Fibroblast of upper back skin (primary cell): Measurements from ENCODE around the gene MAPK4.
A peak's percentile ranks its signal among the peaks of the same experiment; 100 is the strongest.
"Not testable (repeated sequence)": the region's sequence is repeated elsewhere in the genome, so short reads cannot be mapped to it uniquely, and the experiment has no call there.

Source experiments
- DNase-seq: peaks from one replicate; pipeline ENCODE4 v3.0.0-alpha.2; 2013

MAPK4 gene

GRCh38 chr18:50559752-50560680 is at the start of gene MAPK4:
Gene MAPK4, plus strand, starts transcription at chr18:50560087. Its CDS starts 103,872 bp downstream, at chr18:50663959.
- peak; percentile 5 for DNase-seq

- not testable (repeated sequence) for DNase-seq
These were observed 42.6 kb upstream of the MAPK4 start for GRCh38 chr18:50517277-50517676.

- no peak for DNase-seq
These were observed 40.9 kb upstream of the MAPK4 start for GRCh38 chr18:50518787-50519546.

DNA sequence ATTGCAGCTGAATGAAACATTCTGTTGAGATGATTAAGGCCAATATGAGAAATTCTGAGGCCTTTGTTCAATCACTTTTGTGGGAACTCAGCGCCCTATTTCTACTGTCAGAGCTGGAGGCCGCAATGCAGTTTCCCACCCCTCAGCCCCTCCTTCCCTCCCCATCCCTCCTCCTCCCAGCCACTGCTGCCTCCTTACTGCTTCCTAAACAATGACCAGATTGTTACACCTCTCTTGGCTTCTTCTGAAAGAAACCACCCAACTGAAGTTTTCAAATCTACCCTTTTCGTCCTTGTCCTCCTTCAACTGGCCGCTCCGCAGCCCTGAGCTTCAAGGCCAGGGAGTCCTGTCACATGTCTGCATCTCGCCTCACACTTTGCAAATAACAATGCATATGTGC is 36.7 kb upstream of the MAPK4 start:
- DNase-seq: no peak

DNA sequence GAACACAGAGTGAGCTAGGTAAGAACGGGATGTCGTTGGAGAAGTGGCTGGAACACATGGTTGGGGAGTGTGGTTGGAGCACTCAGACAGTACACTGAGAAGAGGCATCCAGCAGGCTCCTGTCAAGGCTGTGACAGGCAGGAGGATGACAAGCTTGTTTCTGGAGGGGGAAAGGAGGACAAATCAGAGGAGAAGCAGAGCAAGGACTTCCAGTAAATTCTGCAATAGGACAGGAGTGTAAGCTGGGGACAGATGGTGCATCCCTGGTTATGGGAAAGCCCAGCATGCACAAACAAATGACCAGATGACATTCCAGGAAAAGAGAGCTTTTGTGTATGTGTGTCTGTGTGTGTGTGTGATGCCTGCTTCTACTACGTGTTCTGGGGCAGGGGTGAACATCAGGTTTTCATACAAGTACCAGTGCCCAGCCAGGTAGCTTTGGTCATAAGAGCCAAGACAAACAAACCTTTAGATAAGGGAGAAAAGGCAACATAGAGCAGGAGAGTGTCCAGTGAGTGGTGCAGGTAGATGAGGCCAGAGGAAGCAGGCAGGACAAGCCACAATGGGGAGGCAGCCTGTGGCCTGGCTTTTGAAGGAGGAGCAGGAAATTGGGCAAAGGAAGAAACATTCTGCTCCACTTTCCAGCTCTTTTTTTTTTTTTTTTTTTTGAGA is 32.1 kb upstream of the MAPK4 start:
- no peak for DNase-seq

GRCh38 chr18:50528806-50529205 is 31.1 kb upstream of the MAPK4 start:
- no peak for DNase-seq

- not testable (repeated sequence) for DNase-seq
These were observed 26.1 kb upstream of the MAPK4 start for GRCh38 chr18:50533822-50534221.

DNA sequence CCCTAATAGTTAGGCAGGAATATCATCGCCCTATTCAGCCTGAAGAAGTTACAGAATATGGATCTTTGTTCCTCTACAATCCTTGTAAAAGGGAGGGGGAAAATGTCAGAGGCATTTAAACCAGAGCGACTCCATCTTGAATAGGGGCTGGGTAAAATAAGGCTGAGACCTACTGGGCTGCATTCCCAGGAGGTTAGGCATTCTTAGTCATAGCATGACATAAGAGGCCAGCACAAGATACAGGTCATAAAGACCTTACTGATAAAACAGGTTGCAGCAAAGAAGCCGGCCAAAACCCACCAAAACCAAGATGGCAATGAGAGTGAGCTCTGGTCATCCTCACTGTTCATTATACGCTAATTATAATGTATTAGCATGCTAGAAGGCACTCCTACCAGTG is 15.4 kb upstream of the MAPK4 start:
- not testable (repeated sequence) for DNase-seq

- no peak for DNase-seq
These were observed 14.0 kb upstream of the MAPK4 start for GRCh38 chr18:50545936-50546335.

GRCh38 chr18:50548160-50548559 is 11.7 kb upstream of the MAPK4 start:
- no peak for DNase-seq

DNA sequence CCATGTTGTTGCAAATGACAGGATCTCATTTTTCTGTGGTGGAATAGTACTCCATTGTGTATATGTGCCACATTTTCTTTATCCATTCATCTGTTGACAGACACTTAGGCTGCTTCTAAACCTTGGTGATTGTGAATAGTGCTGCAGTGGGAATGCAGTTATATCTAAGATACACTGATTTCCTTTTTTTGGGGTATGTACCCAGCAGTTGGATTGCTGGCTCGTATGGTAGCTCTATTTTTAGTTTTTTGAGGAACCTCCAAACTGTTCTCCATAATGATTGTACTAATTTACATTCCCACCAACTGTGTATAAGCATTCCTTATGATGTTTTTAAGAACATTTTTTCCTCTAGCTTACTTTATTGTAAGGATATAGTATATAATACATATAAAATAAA is 8.2 kb upstream of the MAPK4 start:
- DNase-seq: not testable (repeated sequence)

DNA sequence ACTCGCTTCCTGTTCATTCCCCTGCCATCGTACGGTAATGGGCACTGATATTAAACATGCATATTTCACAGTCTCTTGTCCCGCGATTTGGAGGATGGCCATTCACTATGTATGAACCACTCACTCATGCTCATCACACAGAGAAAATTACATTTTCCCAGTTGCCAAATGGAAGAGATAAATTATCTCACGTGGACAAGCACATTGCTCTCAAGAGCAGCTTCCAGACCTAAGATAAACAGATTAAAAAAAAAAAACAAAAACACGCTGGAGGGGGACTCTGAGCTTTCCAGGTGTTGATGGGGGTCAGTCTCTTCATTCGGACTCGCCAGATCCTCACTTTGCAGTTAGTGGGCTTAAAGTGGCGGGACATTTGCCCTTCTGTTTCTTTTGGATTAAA is 1.7 kb upstream of the MAPK4 start:
- no peak for DNase-seq

- no peak for DNase-seq
These were observed 737 bp upstream of the MAPK4 start for GRCh38 chr18:50558948-50559751.

DNA sequence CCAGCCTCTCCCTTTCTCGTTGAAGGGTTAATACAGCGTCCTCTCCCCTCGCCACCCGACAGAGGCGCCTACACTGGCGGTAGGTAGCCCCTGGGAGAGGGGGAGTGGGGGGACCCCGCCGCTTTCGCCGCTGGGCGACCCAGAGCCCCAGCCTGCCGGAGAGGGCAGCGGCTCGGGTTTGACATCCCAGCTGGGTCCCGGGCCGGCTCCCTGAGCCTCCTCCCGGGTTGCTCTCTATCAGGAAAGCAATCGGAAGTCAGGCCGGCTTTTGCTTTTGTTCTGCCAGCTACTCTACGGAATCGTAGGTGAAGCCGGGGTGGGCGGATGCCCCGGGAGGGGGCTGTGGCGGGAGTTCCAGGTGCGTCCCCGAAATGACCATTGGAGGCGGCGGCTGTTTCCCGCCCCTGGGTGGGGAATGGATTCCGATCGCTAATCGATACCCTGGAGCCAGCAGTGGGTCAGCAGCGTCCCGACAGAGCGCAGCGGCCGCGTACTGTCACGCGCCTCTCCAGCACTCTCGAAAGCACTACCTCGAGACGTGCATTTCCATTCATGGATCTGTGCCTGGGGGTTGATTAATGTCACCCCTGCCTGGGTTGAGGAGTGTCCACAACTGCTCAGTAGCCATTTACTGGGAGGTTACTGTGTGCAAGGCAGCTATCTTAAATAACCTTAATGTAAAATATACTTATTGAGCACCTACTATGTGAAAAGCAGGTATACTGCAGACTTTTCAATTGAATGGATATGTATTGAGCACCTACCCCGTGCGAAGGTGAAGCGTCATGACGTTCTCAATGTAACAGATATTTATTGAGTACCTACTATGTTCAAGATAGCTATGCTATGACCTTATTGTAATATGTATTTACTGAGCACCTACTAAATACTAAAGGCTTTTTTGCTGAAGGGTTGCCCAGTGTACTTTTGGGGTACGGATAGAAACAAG is 1.1 kb downstream of the MAPK4 start:
- no peak for DNase-seq

DNA sequence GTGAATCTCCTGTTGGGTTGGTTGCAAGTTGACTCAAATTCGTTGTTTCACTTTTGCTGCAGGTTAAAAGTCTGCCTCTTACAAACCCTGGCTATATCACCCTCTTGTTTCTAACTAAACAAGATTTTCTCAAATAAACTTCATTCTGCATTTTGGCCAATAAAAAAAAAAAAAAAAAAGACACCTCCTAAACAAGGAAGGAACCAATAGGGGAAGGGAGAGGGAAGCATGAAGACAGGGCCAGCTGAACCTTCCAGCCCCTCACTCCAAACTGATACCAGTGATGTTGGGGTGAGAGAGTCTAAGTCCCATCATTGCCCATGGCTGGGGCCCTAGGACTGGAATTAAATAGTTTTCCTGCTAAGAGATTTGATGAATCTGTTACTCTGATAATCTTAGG is 2.4 kb downstream of the MAPK4 start:
- not testable (repeated sequence) for DNase-seq

- no peak for DNase-seq
These were observed 2.8 kb downstream of the MAPK4 start for GRCh38 chr18:50562686-50563085.

GRCh38 chr18:50563376-50563775 is 3.5 kb downstream of the MAPK4 start:
- no peak for DNase-seq

- no peak for DNase-seq
These were observed 10.0 kb downstream of the MAPK4 start for GRCh38 chr18:50569930-50570329.

DNA sequence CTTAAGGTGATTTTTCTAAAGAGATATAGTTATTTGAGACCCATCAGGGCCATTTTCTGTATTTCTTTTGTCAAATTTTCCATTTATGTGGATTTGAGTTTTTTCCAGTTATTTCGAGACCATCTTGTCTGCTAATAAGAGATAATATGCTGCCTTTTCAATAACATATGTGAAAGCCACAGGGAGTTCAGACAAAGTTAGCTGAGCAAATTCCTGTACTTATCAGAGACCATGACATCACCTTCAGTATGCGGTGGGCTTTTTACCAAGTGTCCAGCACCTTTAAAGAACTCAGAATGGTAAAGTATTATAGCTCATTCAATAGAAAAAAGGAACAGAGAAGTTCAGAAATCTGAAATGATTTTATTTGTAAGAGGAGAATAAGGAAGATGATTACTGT is 11.7 kb downstream of the MAPK4 start:
- no peak for DNase-seq

GRCh38 chr18:50573196-50573595 is 13.3 kb downstream of the MAPK4 start:
- DNase-seq: not testable (repeated sequence)

GRCh38 chr18:50573679-50574078 is 13.8 kb downstream of the MAPK4 start:
- no peak for DNase-seq
